Testis (tissue), 3 donors: ENCODE results near the gene LRRC18. TPM values are rescaled to one million over a fixed set of nuclear protein-coding genes. Genes with fewer than 3 reads are reported as not detected.

ENCODE experiments used
- DNase-seq: peaks from one replicate; pipeline ENCODE4 v3.0.0-alpha.2; 2019
- H3K27ac ChIP-seq, 2 donors: fragments of 200-600 bp; sonication (generic); one replicate each; pipeline ENCODE4 v1.5.1; 2019
- H3K27me3 ChIP-seq: fragments of 200-600 bp; sonication (generic); one replicate; pipeline ENCODE4 v1.5.1; 2019
- H3K36me3 ChIP-seq: fragments of 200-600 bp; sonication (generic); one replicate; pipeline ENCODE4 v1.5.1; 2017; ENCODE audit warnings: low read depth; ENCODE audit errors: missing control alignments
- H3K4me1 ChIP-seq: fragments of 200-600 bp; sonication (generic); one replicate; pipeline ENCODE4 v1.5.1; 2019
- H3K4me3 ChIP-seq, 2 donors: fragments of 200-600 bp; sonication (generic); one replicate each; pipeline ENCODE4 v1.5.1; 2017 to 2019
- H3K9me3 ChIP-seq: fragments of 200-600 bp; sonication (generic); one replicate; pipeline ENCODE4 v1.5.1; 2017
- CTCF ChIP-seq, 3 experiments: fragments of 450-650 bp in 2 of 3; fragments of 200-600 bp in 1 of 3; sonication (generic) in 1 of 3; IDR thresholded peaks; one replicate each; pipeline ENCODE4 v1.5.1; 2016 to 2019; ENCODE audit warnings: antibody characterized with exemption in 3 of 3, mild to moderate bottlenecking in 2 of 3, moderate library complexity in 1 of 3
- POLR2A ChIP-seq: fragments of 450-650 bp; IDR thresholded peaks from one replicate; pipeline ENCODE4 v1.6.1; 2017; ENCODE audit warnings: antibody characterized with exemption, mild to moderate bottlenecking, moderate library complexity
- WGBS, 2 donors: methylation state at CpG; one replicate each; pipeline ENCODE4 v1.1.5; 2018; 5-methylcytosine and 5-hydroxymethylcytosine counted together
- intact Hi-C: fragments of 100-400 bp; cut with DNase I; formaldehyde crosslinking; loops from one replicate; pipeline ENCODE4 v1.15.1; 2023; ENCODE audit warnings: low total_unique reads
- polyA plus RNA-seq: library from polyadenylated mRNA; stranded (reverse); fragments of 350-450 nt; fragmentation: Illumina TruSeq; extraction: RNeasy Lipid Tissue Mini Kit (QIAGEN cat#74804); gene quantifications from one replicate; pipeline ENCODE4 v1.2.3, GENCODE V29; 2014; ENCODE audit warnings: low read depth, low replicate concordance; ENCODE audit not compliant: insufficient read depth
- total RNA-seq, 2 donors: library from RNA; depleted of rRNA; stranded (reverse); fragments of >200 nt; gene quantifications; one replicate each; pipeline ENCODE4 v1.2.3, GENCODE V29; 2016

LRRC18 gene
- total and polyA plus RNA-seq, 3 donors from 2014 or later, result 7.8 to 23.1 (median 12.6) TPM

GRCh38 chr10:48906841-48907240 lies 32.8 kb downstream of the LRRC18 start:
- Histone ChIP-seq H3K36me3 (no peaks in the 10 kb centered on the region), H3K27ac (no peak overlapping the region), H3K9me3 (no peaks in the 10 kb centered on the region), H3K4me3 (no peak overlapping the region), H3K27me3 (no peaks in the 10 kb centered on the region), H3K4me1 (no peaks in the 10 kb centered on the region)
- 79 to 80% methylated on average over 2 of the region's 2 CpGs for WGBS, 2 donors
- no peak for DNase-seq
- intact Hi-C loops, result no loop called here
- TF ChIP-seq POLR2A (no peak), CTCF (IDR thresholded peaks at IDR 0.05) (no peak)

- WGBS, 2 donors, result 100% methylated on average over 2 of the region's 2 CpGs; no CpG with 5 or more reads in 1 of the 2 donors
- no peaks in the 10 kb centered on the region for H3K27me3 ChIP-seq
- no peaks in the 10 kb centered on the region for H3K4me1 ChIP-seq
- intact Hi-C loops, result no loop called here
- no peak overlapping the region for H3K4me3 ChIP-seq
- no peaks in the 10 kb centered on the region for H3K36me3 ChIP-seq
- H3K27ac ChIP-seq, result no peak overlapping the region
- TF ChIP-seq POLR2A, result no peak
- TF ChIP-seq CTCF (IDR thresholded peaks at IDR 0.05), result no peak
- no peak for DNase-seq
- no peaks in the 10 kb centered on the region for H3K9me3 ChIP-seq
These were observed 34.3 kb downstream of the LRRC18 start for GRCh38 chr10:48905311-48905710.

- intact Hi-C loops, result no loop called here
- Histone ChIP-seq H3K36me3 (no peaks in the 10 kb centered on the region), H3K27me3 (no peaks in the 10 kb centered on the region), H3K27ac (no peak overlapping the region), H3K4me1 (no peaks in the 10 kb centered on the region), H3K9me3 (no peaks in the 10 kb centered on the region), H3K4me3 (no peak overlapping the region)
- TF ChIP-seq CTCF (IDR thresholded peaks at IDR 0.05) (no peak), POLR2A (no peak)
- 100% methylated on average over 2 of the region's 2 CpGs for WGBS, 2 donors
- DNase-seq, result no peak
These were observed 34.8 kb downstream of the LRRC18 start for GRCh38 chr10:48904861-48905260.

GRCh38 chr10:48903151-48903550 lies 36.5 kb downstream of the LRRC18 start:
- no peaks in the 10 kb centered on the region for H3K36me3 ChIP-seq
- TF ChIP-seq CTCF (IDR thresholded peaks at IDR 0.05) (no peak), POLR2A (no peak)
- no peaks in the 10 kb centered on the region for H3K9me3 ChIP-seq
- no peaks in the 10 kb centered on the region for H3K27me3 ChIP-seq
- 77 to 90% methylated on average over 2 of the region's 2 CpGs for WGBS, 2 donors
- H3K4me1 ChIP-seq, result no peaks in the 10 kb centered on the region
- no peak for DNase-seq
- intact Hi-C loops, result no loop called here
- no peak overlapping the region for H3K27ac ChIP-seq
- H3K4me3 ChIP-seq, result no peak overlapping the region

GRCh38 chr10:48902096-48902495 lies 37.5 kb downstream of the LRRC18 start:
- WGBS, 2 donors, result 87 to 91% methylated on average over 6 to 7 of the region's 7 CpGs
- DNase-seq, result no peak
- H3K9me3 ChIP-seq, result no peaks in the 10 kb centered on the region
- no peaks in the 10 kb centered on the region for H3K36me3 ChIP-seq
- no peak for TF ChIP-seq POLR2A
- TF ChIP-seq CTCF (IDR thresholded peaks at IDR 0.05), result no peak
- no peak overlapping the region for H3K4me3 ChIP-seq
- H3K27ac ChIP-seq, result no peak overlapping the region
- no peaks in the 10 kb centered on the region for H3K4me1 ChIP-seq
- intact Hi-C loops, result no loop called here
- H3K27me3 ChIP-seq, result no peaks in the 10 kb centered on the region
